IPS DF 4.7 (cell line): ENCODE results near the gene CPNE9.
A peak's percentile ranks its signal among the peaks of the same experiment; 100 is the strongest.
"Not testable (repeated sequence)": the region's sequence is repeated elsewhere in the genome, so short reads cannot be mapped to it uniquely, and the experiment has no call there.

Source experiments
- DNase-seq: peaks from one replicate; pipeline ENCODE4 v3.0.0-alpha.2; 2013; ENCODE audit warnings: low spot score; ENCODE audit errors: extremely low read depth

Gene CPNE9

GRCh38 chr3:9746330-9746729 is 42.7 kb downstream of the CPNE9 start:
- no peak for DNase-seq

- DNase-seq: no peak
Measured at GRCh38 chr3:9747267-9747666, 43.6 kb downstream of the CPNE9 start.

GRCh38 chr3:9748031-9748430 is 44.4 kb downstream of the CPNE9 start:
- DNase-seq: no peak

GRCh38 chr3:9749296-9749644 is 45.6 kb downstream of the CPNE9 start:
- no peak for DNase-seq

- peak; percentile 80 for DNase-seq
Measured at GRCh38 chr3:9749645-9750555, 46.3 kb downstream of the CPNE9 start, which contains the start of gene OGG1. Gene OGG1, plus strand, starts transcription at chr3:9749952. Its CDS starts 335 bp downstream, at chr3:9750287.

- DNase-seq: no peak
Measured at GRCh38 chr3:9750556-9751411, 47.2 kb downstream of the CPNE9 start.

GRCh38 chr3:9754678-9755077 is 51.0 kb downstream of the CPNE9 start:
- no peak for DNase-seq

- DNase-seq: no peak
Measured at GRCh38 chr3:9757427-9757826, 53.8 kb downstream of the CPNE9 start.

- no peak for DNase-seq
Measured at GRCh38 chr3:9760779-9761505, 57.3 kb downstream of the CPNE9 start.

GRCh38 chr3:9761919-9762318 is 58.3 kb downstream of the CPNE9 start:
- no peak for DNase-seq

- no peak for DNase-seq
Measured at GRCh38 chr3:9762871-9763270, 59.2 kb downstream of the CPNE9 start.

- no peak for DNase-seq
Measured at GRCh38 chr3:9765865-9766264, 62.2 kb downstream of the CPNE9 start.

- no peak for DNase-seq
Measured at GRCh38 chr3:9767418-9767817, 63.8 kb downstream of the CPNE9 start.

- DNase-seq: no peak
Measured at GRCh38 chr3:9768141-9768775, 64.6 kb downstream of the CPNE9 start.

- DNase-seq: no peak
Measured at GRCh38 chr3:9769012-9769411, 65.4 kb downstream of the CPNE9 start.

GRCh38 chr3:9769426-9770275 is 66.0 kb downstream of the CPNE9 start, which contains the start of gene CAMK1:
Gene CAMK1, minus strand, starts transcription at chr3:9769947. Its CDS starts 2,198 bp downstream, at chr3:9767749.
- DNase-seq: no peak

- no peak for DNase-seq
Measured at GRCh38 chr3:9770276-9770812, 66.7 kb downstream of the CPNE9 start.

- not testable (repeated sequence) for DNase-seq
Measured at GRCh38 chr3:9771007-9771406, 67.4 kb downstream of the CPNE9 start.

GRCh38 chr3:9776896-9777693 is 73.5 kb downstream of the CPNE9 start:
- DNase-seq: no peak
